HepG2 (cell line): Measurements from ENCODE around the gene PSMB4. TPM values are rescaled to one million over a fixed set of nuclear protein-coding genes. Genes with fewer than 3 reads are reported as not detected.

Source experiments
- polyA plus RNA-seq, 8 experiments: library from polyadenylated mRNA; depleted of rRNA in 3 of 8; stranded (reverse) in 7 of 8; unstranded in 1 of 8; fragments of >200 nt; fragmentation: Illumina TruSeq in 4 of 8; extraction: Trizol in 4 of 8; gene quantifications; 2 replicates each; pipeline versions ENCODE4 v1.2.1 to v1.2.3, GENCODE V29; 2011 to 2016; ENCODE audit warnings: low read depth in 4 of 8, missing spikeins in 1 of 8, mixed read lengths in 1 of 8; ENCODE audit not compliant: insufficient read depth in 1 of 8
- small RNA-seq, 3 experiments: library from RNA; depleted of rRNA; stranded (forward); fragments of <200 nt; gene quantifications; one replicate each; pipeline ENCODE3, GENCODE V24; 2012; ENCODE audit warnings: low read depth in 2 of 3, low replicate concordance in 1 of 3; ENCODE audit not compliant: insufficient read length in 3 of 3, insufficient read depth in 2 of 3
- total RNA-seq, 5 experiments: library from RNA; depleted of rRNA; stranded (reverse); fragments of >200 nt; fragmentation: Illumina TruSeq; extraction: Trizol; gene quantifications; 2 replicates each; pipeline ENCODE4 v1.2.3, GENCODE V29; 2016; ENCODE audit warnings: low read depth in 1 of 5

The PSMB4 gene
- total and polyA plus RNA-seq, 2 of the 13 experiments (the other 11 are each of a cell fraction or from before 2014, with no cell fraction given): 336 to 383 TPM

Small RNAs within 50 kb of the gene (small RNA-seq; reads per million reads assigned to genes)
- gene RNY4P25: 0 to 0.33 (median 0) reads per million in 3 experiments

Other genes with a start within 250 kb of the PSMB4 start
- gene TNFAIP8L2, start 242.9 kb upstream of the PSMB4 start, total RNA-seq (2016; rRNA removed; fragmentation: Illumina TruSeq; extraction: Trizol): not detected in 2 replicates
- gene TNFAIP8L2, start 242.9 kb upstream of the PSMB4 start, polyA plus RNA-seq (2011; rRNA removed): not detected in 2 replicates
- 3.8 TPM in 2 replicates for gene LYSMD1, start 233.7 kb upstream of the PSMB4 start, total RNA-seq (2016; rRNA removed; fragmentation: Illumina TruSeq; extraction: Trizol)
- gene LYSMD1, start 233.7 kb upstream of the PSMB4 start, polyA plus RNA-seq (2011; rRNA removed): 4.6 and 4.8 TPM in 2 replicates
- 31.5 and 32.5 TPM in 2 replicates for gene SCNM1, start 233.4 kb upstream of the PSMB4 start, total RNA-seq (2016; rRNA removed; fragmentation: Illumina TruSeq; extraction: Trizol)
- gene SCNM1, start 233.4 kb upstream of the PSMB4 start, polyA plus RNA-seq (2011; rRNA removed): 16.3 and 17.5 TPM in 2 replicates
- gene TMOD4, start 223.6 kb upstream of the PSMB4 start, total RNA-seq (2016; rRNA removed; fragmentation: Illumina TruSeq; extraction: Trizol): not detected in 2 replicates
- 0.61 and 0.66 TPM in 2 replicates for gene TMOD4, start 223.6 kb upstream of the PSMB4 start, polyA plus RNA-seq (2011; rRNA removed)
- gene VPS72, start 209.4 kb upstream of the PSMB4 start, total RNA-seq (2016; rRNA removed; fragmentation: Illumina TruSeq; extraction: Trizol): 34.5 TPM in 2 replicates
- 33.7 and 39.1 TPM in 2 replicates for gene VPS72, start 209.4 kb upstream of the PSMB4 start, polyA plus RNA-seq (2011; rRNA removed)
- gene PIP5K1A, start 201.0 kb upstream of the PSMB4 start, total RNA-seq (2016; rRNA removed; fragmentation: Illumina TruSeq; extraction: Trizol): 43.8 and 45.3 TPM in 2 replicates
- gene PIP5K1A, start 201.0 kb upstream of the PSMB4 start, polyA plus RNA-seq (2011; rRNA removed): 61.1 and 65.1 TPM in 2 replicates
- 243 and 320 TPM in 2 replicates for gene PSMD4, start 144.8 kb upstream of the PSMB4 start, total RNA-seq (2016; rRNA removed; fragmentation: Illumina TruSeq; extraction: Trizol)
- 174 and 194 TPM in 2 replicates for gene PSMD4, start 144.8 kb upstream of the PSMB4 start, polyA plus RNA-seq (2011; rRNA removed)
- gene ZNF687, start 117.3 kb upstream of the PSMB4 start, total RNA-seq (2016; rRNA removed; fragmentation: Illumina TruSeq; extraction: Trizol): 14.1 and 15.0 TPM in 2 replicates
- 16.5 and 24.5 TPM in 2 replicates for gene ZNF687, start 117.3 kb upstream of the PSMB4 start, polyA plus RNA-seq (2011; rRNA removed)
- 18.6 and 19.5 TPM in 2 replicates for gene PI4KB, start 72.2 kb upstream of the PSMB4 start, total RNA-seq (2016; rRNA removed; fragmentation: Illumina TruSeq; extraction: Trizol)
- gene PI4KB, start 72.2 kb upstream of the PSMB4 start, polyA plus RNA-seq (2011; rRNA removed): 29.3 and 32.6 TPM in 2 replicates
- gene RFX5, start 52.3 kb upstream of the PSMB4 start, total RNA-seq (2016; rRNA removed; fragmentation: Illumina TruSeq; extraction: Trizol): 32.0 and 36.2 TPM in 2 replicates
- gene RFX5, start 52.3 kb upstream of the PSMB4 start, polyA plus RNA-seq (2011; rRNA removed): 17.9 and 20.3 TPM in 2 replicates
- gene SELENBP1, start 26.9 kb upstream of the PSMB4 start, total RNA-seq (2016; rRNA removed; fragmentation: Illumina TruSeq; extraction: Trizol): 29.0 and 30.2 TPM in 2 replicates
- gene SELENBP1, start 26.9 kb upstream of the PSMB4 start, polyA plus RNA-seq (2011; rRNA removed): 27.8 and 29.3 TPM in 2 replicates
- gene POGZ, start 59.9 kb downstream of the PSMB4 start, total RNA-seq (2016; rRNA removed; fragmentation: Illumina TruSeq; extraction: Trizol): 15.3 and 17.1 TPM in 2 replicates
- gene POGZ, start 59.9 kb downstream of the PSMB4 start, polyA plus RNA-seq (2011; rRNA removed): 45.6 and 46.9 TPM in 2 replicates
- gene CGN, start 111.8 kb downstream of the PSMB4 start, total RNA-seq (2016; rRNA removed; fragmentation: Illumina TruSeq; extraction: Trizol): 0.24 and 0.75 TPM in 2 replicates
- 0.81 and 1.1 TPM in 2 replicates for gene CGN, start 111.8 kb downstream of the PSMB4 start, polyA plus RNA-seq (2011; rRNA removed)
- 7.3 and 7.7 TPM in 2 replicates for gene TUFT1, start 140.7 kb downstream of the PSMB4 start, total RNA-seq (2016; rRNA removed; fragmentation: Illumina TruSeq; extraction: Trizol)
- 6.4 and 6.7 TPM in 2 replicates for gene TUFT1, start 140.7 kb downstream of the PSMB4 start, polyA plus RNA-seq (2011; rRNA removed)
- 17.8 and 22.8 TPM in 2 replicates for gene SNX27, start 212.5 kb downstream of the PSMB4 start, total RNA-seq (2016; rRNA removed; fragmentation: Illumina TruSeq; extraction: Trizol)
- gene SNX27, start 212.5 kb downstream of the PSMB4 start, polyA plus RNA-seq (2011; rRNA removed): 14.4 and 14.5 TPM in 2 replicates